HEK293 (cell line): ENCODE measurements around the gene SLC51B.

ENCODE experiments used
- CTCF ChIP-seq: fragments of 450-650 bp; formaldehyde crosslinking; IDR thresholded peaks from 2 replicates; pipeline ENCODE4 v1.5.1; 2016; ENCODE audit warnings: missing biosample characterization, missing genetic modification characterization
- MEIS1 ChIP-seq: sonication (generic); formaldehyde crosslinking; IDR thresholded peaks from 2 replicates; pipeline ENCODE4 v1.8.1; 2022; ENCODE audit warnings: missing genetic modification reagents, mild to moderate bottlenecking, borderline replicate concordance
- PATZ1 ChIP-seq: fragments of 450-650 bp; formaldehyde crosslinking; IDR thresholded peaks from 2 replicates; pipeline ENCODE4 v1.5.1; 2016; ENCODE audit warnings: missing biosample characterization, missing genetic modification characterization
- ZNF133 ChIP-seq: fragments of 450-650 bp; formaldehyde crosslinking; IDR thresholded peaks from 2 replicates; pipeline ENCODE4 v1.5.1; 2016; ENCODE audit warnings: missing biosample characterization, missing genetic modification characterization
- ZNF174 ChIP-seq: fragments of 450-650 bp; formaldehyde crosslinking; IDR thresholded peaks from 2 replicates; pipeline ENCODE4 v1.5.0; 2017; ENCODE audit warnings: missing biosample characterization, mild to moderate bottlenecking, missing genetic modification characterization
- ZNF274 ChIP-seq, 2 experiments: fragments of 200-500 bp in 1 of 2; fragments of 450-650 bp in 1 of 2; sonication (Bioruptor generic) in 1 of 2; formaldehyde crosslinking in 1 of 2; IDR thresholded peaks; 2 replicates each; pipeline versions ENCODE4 v1.5.1 to v1.6.1; 2014 to 2016; ENCODE audit warnings: borderline replicate concordance in 1 of 2, inconsistent platforms in 1 of 2, low read length in 1 of 2, missing biosample characterization in 1 of 2, missing genetic modification characterization in 1 of 2
- ZNF544 ChIP-seq: fragments of 450-650 bp; formaldehyde crosslinking; IDR thresholded peaks from 2 replicates; pipeline ENCODE4 v1.5.0; 2017; ENCODE audit warnings: missing biosample characterization, missing genetic modification characterization
- ZNF610 ChIP-seq: fragments of 450-650 bp; formaldehyde crosslinking; IDR thresholded peaks from 2 replicates; pipeline ENCODE4 v1.5.1; 2016; ENCODE audit warnings: missing biosample characterization, missing genetic modification characterization, borderline replicate concordance
- ZNF626 ChIP-seq: fragments of 450-650 bp; sonication (Bioruptor Pico); formaldehyde crosslinking; IDR thresholded peaks from 2 replicates; pipeline ENCODE4 v1.5.1; 2018; ENCODE audit warnings: missing biosample characterization, missing genetic modification characterization, inconsistent platforms
- ZNF777 ChIP-seq: fragments of 450-650 bp; formaldehyde crosslinking; IDR thresholded peaks from 2 replicates; pipeline ENCODE4 v1.5.1; 2017; ENCODE audit warnings: missing biosample characterization, missing genetic modification characterization, borderline replicate concordance

- TF ChIP-seq ZNF274 (IDR thresholded peaks at IDR 0.05; ENCODE audit: low read length): no peak
- no peak for TF ChIP-seq ZNF274 (tag by site-specific recombination; IDR thresholded peaks at IDR 0.05; ENCODE audit: borderline replicate concordance)
- no peak for TF ChIP-seq ZNF626 (tag by site-specific recombination)
- TF ChIP-seq CTCF (tag by site-specific recombination): no peak
- no peak for TF ChIP-seq ZNF610 (tag by site-specific recombination)
- TF ChIP-seq ZNF133: no peak
- no peak for TF ChIP-seq ZNF174 (tag by site-specific recombination)
- TF ChIP-seq PATZ1: no peak
- TF ChIP-seq MEIS1 (CRISPR knock-in tag): no peak
- TF ChIP-seq ZNF544 (tag by site-specific recombination): no peak
- no peak for TF ChIP-seq ZNF777 (tag by site-specific recombination)
Observed at GRCh38 chr15:65085207-65085753, 40.1 kb downstream of the SLC51B start.
